NCI-H1048 (cell line): Measurements from ENCODE around the gene PHLDB2.

Experiments used
- DNase-seq: peaks from one replicate; lab custom pipeline; 2025; lab: John Stamatoyannopoulos, UW

PHLDB2 gene

DNA sequence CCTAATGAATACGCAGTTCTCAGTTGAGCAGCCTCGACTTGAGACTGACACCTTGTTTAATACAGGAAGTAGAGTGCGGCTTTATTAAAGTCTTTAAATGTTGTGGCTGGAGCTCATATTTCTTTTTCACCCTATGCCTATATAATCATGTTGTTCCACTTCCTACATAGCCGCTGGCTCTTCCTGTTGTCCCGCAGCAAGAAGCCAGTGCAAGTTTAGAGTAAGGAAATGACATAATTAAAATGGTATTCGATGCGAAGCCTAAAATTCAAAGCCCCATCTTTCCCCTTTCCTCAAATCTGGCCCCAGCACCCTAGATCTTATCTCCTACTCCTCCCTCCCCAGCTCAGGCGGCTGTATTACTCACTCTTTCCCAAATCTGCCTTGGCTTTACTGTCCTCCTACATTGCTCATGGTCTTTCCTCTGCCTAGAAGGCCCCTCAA lies 7.5 kb upstream of the PHLDB2 start:
- no peak for DNase-seq

DNA sequence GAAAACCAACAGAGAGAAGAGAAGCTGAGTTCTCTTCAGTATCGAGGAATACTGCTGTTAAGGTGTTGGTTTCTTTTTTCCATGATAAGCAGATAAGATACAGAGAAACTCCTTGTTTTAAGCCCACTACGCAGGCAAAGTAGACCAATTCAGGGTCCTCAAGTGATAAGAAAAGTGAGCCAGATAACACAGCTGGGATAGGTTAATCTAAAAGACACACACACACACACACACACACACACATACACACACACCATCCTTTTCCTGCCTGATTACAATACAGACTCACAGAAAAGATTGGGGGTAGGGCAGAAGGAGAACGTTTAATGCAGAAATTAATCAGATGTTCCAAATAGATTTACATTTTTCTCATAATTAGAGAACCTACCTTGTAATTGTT lies 6.5 kb upstream of the PHLDB2 start:
- no peak for DNase-seq

DNA sequence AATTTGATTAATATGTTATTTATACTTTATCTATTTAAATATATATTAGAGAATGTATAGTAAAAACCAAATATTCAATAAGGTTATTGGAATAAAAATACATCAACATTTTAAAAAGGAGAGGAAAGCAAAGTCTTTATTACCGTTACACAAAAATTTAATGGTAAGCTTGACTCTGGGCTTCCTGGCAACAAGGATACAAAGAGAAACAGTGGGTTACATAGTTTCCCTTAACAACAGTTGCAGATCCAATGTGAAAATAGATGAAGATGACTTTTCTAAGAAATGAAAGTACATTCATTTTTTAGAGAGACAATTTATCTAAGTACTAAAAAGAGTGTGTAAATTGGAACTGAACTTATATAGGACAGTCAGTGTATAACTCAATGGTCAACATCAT lies 6.0 kb upstream of the PHLDB2 start:
- no peak for DNase-seq

GRCh38 chr3:111854990-111855389 lies 4.1 kb upstream of the PHLDB2 start:
- no peak for DNase-seq

GRCh38 chr3:111856501-111856900 lies 2.6 kb upstream of the PHLDB2 start:
- no peak for DNase-seq

GRCh38 chr3:111857474-111857873 lies 1.6 kb upstream of the PHLDB2 start:
- no peak for DNase-seq

- DNase-seq: no peak
These were observed 423 bp upstream of the PHLDB2 start for GRCh38 chr3:111858642-111859041.

- DNase-seq: no peak
These were observed 1.2 kb downstream of the PHLDB2 start for GRCh38 chr3:111859974-111860859.

DNA sequence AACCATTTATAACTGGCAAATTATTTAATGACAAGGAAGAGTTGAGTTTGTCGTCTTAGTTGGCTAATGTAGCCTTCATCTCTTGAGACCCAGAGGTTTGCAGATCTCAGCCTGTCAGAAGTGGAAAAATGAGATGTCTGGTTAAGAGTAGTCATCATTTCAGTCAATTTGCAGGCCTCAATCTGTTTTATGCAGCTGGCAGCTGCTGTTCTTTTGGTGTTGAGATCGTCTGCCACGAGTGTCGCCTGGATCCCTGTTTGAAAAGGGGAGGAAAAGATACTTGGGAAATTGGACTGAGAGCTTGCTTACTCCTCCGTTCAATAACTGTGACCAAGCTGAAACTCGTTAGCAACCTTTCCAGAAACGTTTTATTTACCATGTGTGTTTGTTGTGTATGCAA lies 2.3 kb downstream of the PHLDB2 start:
- no peak for DNase-seq

- no peak for DNase-seq
These were observed 3.4 kb downstream of the PHLDB2 start for GRCh38 chr3:111862415-111862814.

- no peak for DNase-seq
These were observed 3.9 kb downstream of the PHLDB2 start for GRCh38 chr3:111862974-111863373.

- no peak for DNase-seq
These were observed 5.1 kb downstream of the PHLDB2 start for GRCh38 chr3:111863942-111864694.

GRCh38 chr3:111864821-111865656 lies 6.0 kb downstream of the PHLDB2 start:
- no peak for DNase-seq

DNA sequence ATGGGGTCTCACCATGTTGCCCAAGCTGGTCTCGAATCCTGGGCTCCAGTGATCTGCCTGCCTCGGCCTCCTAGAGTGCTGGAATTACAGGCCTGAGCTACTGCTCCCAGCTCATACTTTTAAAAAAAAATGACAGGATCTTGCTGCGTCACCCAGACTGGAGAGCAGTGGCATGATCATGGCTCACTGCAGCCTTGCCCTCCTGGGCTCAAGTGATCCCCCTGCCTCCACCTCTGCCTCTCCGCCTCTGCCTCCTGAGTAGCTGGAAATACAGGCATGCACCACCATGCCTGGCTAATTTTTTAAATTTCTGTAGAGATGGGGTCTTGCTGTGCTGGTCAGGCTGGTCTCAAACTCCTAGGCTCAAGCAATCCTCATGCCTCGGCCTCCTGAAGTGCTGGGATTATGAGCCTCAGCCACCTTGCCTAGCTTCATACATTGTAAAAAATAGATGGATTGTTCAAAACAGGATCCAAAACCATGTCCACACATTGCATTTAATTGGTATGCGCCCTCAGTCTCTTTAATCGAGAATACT lies 8.9 kb downstream of the PHLDB2 start:
- DNase-seq: no peak

GRCh38 chr3:111870620-111871019 lies 11.6 kb downstream of the PHLDB2 start:
- no peak for DNase-seq

GRCh38 chr3:111871809-111872623 lies 13.0 kb downstream of the PHLDB2 start:
- DNase-seq: no peak

DNA sequence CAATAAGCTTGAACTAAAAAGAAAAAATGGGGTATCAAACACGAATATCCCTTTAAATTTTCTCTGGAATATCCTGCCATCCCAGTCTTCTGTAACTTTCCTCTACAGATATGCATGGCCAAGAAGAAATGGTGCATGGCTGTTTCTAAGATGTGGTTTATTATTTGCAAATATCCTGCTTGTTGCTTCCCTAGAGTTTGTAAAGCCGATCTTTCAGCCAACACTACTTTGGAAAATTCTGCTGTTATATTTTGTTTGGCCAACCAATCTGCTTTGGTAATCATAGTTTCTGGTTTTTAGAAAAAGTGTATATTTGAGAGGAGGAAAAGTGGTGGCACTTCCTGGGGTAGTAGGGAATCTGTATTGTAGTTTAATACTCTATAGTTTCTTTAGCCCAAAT lies 13.9 kb downstream of the PHLDB2 start:
- no peak for DNase-seq

DNA sequence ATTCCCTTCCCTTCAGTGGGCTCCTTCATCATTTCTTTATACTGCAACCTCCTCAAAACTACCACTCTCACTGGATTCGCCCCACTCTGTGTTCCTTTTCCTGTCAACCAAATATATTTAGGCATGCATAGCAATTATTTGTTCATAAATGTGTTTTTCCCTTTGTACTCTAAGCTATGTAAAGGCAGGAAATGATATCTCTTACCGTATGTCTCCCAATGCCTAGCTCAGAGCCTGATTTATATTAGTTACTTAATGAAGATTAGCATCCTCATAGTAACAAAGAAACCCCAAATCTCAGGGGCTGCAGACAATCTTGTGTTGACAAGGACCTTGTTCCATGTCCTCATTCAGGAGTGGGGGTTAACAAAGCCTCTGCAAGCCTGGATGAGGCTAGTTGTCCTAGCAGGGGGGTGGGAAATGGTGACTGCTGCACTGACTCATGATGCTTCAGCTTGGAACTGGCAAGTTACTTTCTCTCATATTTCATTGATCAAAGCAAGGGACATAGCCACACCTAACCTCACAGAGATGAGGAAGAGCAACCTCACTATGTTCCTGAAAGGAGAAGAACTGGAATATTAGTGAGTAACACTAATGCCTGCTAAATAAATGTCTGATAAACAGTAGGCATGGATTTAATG lies 15.2 kb downstream of the PHLDB2 start:
- DNase-seq: no peak

DNA sequence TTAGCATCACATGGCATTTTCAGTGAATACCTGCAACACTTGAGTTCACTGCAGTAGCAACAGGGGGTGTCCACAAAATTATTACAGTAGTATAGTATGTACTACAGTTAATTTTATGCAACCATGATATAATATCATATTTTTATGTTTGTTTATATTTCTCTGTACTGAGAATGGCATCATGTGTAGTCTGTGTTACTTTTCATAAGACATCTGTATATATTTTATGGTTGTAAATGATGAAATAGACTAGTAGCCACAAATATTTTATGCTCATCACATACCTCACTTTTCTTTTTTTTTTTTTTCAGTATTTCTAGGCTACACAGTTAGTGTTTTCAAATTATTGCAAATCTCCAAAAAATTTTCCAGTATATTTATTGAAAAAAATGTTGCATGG lies 22.4 kb downstream of the PHLDB2 start:
- no peak for DNase-seq

GRCh38 chr3:111882194-111882593 lies 23.1 kb downstream of the PHLDB2 start:
- no peak for DNase-seq

DNA sequence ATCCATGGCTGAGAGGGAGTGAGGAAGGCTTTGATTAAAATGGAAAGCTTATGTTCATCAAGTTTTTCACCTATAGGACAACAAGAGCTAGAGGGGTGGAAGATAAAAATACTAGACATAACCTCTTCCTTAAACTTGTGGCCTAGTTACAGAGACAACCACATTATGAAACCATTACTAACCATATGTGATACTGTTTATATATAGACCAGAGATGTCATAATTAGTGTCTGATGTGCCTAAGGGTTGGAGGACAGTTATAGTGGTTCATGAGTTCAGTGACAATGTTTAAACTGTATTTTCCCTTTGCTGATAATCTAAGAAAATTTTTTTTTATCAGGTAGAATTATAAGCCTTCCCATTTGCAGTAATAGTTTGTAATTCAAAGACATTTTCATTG lies 23.7 kb downstream of the PHLDB2 start:
- no peak for DNase-seq
